ENCODE measurements around the gene MRPS9.
A peak's percentile ranks its signal among the peaks of the same experiment; 100 is the strongest.

MRPS9 gene

GRCh38 chr2:105039559-105039958 lies 1.7 kb downstream of the MRPS9 start:
- TF ChIP-seq CTCF (conservative IDR thresholded peaks at IDR 0.05; ENCODE audit: low read depth, low read length): no peak
- DNase-seq (ENCODE audit: low read depth): no peak

GRCh38 chr2:105042189-105042588 lies 4.3 kb downstream of the MRPS9 start:
- DNase-seq (ENCODE audit: low read depth): peak; percentile 2
- H3K4me3 ChIP-seq (ENCODE audit: low read depth, low read length): no peak overlapping the region
- TF ChIP-seq CTCF (conservative IDR thresholded peaks at IDR 0.05; ENCODE audit: low read depth, low read length): no peak

More at GRCh38 chr2:105039559-105039958, 1.7 kb downstream of the MRPS9 start:
- no peak overlapping the region for H3K4me3 ChIP-seq (ENCODE audit: low read depth, low read length)

GRCh38 chr2:105052773-105053172 lies 14.9 kb downstream of the MRPS9 start:
- no peak for TF ChIP-seq CTCF (conservative IDR thresholded peaks at IDR 0.05; ENCODE audit: low read depth, low read length)
- H3K4me3 ChIP-seq (ENCODE audit: low read depth, low read length): no peak overlapping the region
- DNase-seq (ENCODE audit: low read depth): no peak

GRCh38 chr2:105055613-105056012 lies 17.7 kb downstream of the MRPS9 start:
- TF ChIP-seq CTCF (conservative IDR thresholded peaks at IDR 0.05; ENCODE audit: low read depth, low read length): no peak
- no peak overlapping the region for H3K4me3 ChIP-seq (ENCODE audit: low read depth, low read length)
- DNase-seq (ENCODE audit: low read depth): peak; percentile 34

GRCh38 chr2:105056245-105056644 lies 18.4 kb downstream of the MRPS9 start:
- no peak overlapping the region for H3K4me3 ChIP-seq (ENCODE audit: low read depth, low read length)
- TF ChIP-seq CTCF (conservative IDR thresholded peaks at IDR 0.05; ENCODE audit: low read depth, low read length): no peak
- no peak for DNase-seq (ENCODE audit: low read depth)

GRCh38 chr2:105057005-105057404 lies 19.1 kb downstream of the MRPS9 start:
- no peak for DNase-seq (ENCODE audit: low read depth)
- TF ChIP-seq CTCF (conservative IDR thresholded peaks at IDR 0.05; ENCODE audit: low read depth, low read length): no peak

GRCh38 chr2:105061560-105061959 lies 23.7 kb downstream of the MRPS9 start:
- TF ChIP-seq CTCF (conservative IDR thresholded peaks at IDR 0.05; ENCODE audit: low read depth, low read length): no peak
- no peak for DNase-seq (ENCODE audit: low read depth)
- H3K4me3 ChIP-seq (ENCODE audit: low read depth, low read length): no peak overlapping the region

More at GRCh38 chr2:105057005-105057404, 19.1 kb downstream of the MRPS9 start:
- no peak overlapping the region for H3K4me3 ChIP-seq (ENCODE audit: low read depth, low read length)
